NCI-H128 (cell line): ENCODE data around the gene GABRQ.

Experiments
- DNase-seq: peaks from one replicate; lab custom pipeline; 2025; ENCODE audit not compliant: unreplicated experiment; lab: John Stamatoyannopoulos, UW

The GABRQ gene

GRCh38 chrX:152637649-152638442 is at the start of gene GABRQ:
Gene GABRQ, plus strand, starts transcription at chrX:152637895. Its CDS starts 308 bp downstream, at chrX:152638203.
- no peak for DNase-seq

GRCh38 chrX:152588206-152588605 is 49.5 kb upstream of the GABRQ start:
- no peak for DNase-seq

DNA sequence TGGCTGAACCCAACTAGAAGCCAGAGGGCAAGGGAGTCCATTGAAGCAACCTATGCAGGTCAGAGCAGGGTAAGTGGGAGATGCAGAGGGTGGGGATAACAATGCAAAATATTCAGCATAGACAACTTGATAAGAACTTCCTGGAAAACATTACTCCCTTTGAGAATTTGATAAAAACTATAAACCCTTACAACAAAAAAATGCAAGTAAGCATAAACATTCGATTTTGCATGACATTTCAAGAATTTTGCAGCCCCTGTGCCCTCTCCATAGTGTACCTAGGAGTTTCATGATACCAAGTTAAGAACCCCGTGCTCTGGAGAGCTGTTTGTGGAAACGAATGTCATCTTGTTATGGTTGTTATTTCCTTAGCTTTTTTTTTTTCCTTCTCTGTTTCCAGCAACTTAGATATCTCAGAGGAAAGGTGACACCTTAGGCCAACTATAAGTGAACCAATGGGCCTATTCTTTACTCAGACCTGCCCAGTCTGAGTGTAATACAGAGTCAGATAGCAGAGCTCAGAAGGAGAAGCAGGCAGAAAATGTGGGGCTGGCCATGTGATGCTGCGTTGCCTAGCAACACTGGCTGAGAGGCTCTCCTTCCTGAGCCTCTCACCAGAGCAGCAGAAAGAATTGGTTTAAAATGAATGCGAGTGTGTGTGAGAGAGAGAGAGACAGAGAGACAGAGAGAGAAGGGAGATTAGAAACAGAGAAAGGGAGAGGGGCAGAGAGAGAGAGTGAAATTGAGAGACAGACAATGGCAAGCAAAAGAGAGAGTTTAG is 36.7 kb upstream of the GABRQ start:
- no peak for DNase-seq

GRCh38 chrX:152601848-152602616 is 35.7 kb upstream of the GABRQ start:
- DNase-seq, result no peak

- DNase-seq, result no peak
Observed at GRCh38 chrX:152614791-152615190, 22.9 kb upstream of the GABRQ start.

- DNase-seq, result no peak
Observed at GRCh38 chrX:152619897-152620296, 17.8 kb upstream of the GABRQ start.

- no peak for DNase-seq
Observed at GRCh38 chrX:152632445-152633097, 5.1 kb upstream of the GABRQ start.

DNA sequence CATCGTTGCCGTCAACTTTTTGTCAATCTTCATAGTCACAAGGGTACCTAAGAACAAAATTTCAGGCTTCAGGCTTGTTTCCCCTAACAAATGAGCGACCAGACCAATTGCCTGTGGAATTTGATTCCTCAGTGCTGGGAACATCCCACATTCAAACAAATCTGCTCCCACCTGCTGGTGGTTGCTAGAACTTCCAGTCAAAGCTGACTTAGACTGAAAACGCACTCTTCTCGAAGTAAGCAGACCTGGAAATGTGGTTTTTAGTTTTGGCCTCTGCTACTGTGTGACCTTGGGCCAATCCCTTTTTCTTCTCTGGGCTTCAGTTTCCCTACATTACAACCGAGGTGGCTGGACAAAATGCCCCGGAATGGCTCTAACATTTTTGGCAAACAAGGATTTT is 1.8 kb upstream of the GABRQ start:
- DNase-seq, result no peak

- DNase-seq, result no peak
Observed at GRCh38 chrX:152638443-152638904, 779 bp downstream of the GABRQ start.

DNA sequence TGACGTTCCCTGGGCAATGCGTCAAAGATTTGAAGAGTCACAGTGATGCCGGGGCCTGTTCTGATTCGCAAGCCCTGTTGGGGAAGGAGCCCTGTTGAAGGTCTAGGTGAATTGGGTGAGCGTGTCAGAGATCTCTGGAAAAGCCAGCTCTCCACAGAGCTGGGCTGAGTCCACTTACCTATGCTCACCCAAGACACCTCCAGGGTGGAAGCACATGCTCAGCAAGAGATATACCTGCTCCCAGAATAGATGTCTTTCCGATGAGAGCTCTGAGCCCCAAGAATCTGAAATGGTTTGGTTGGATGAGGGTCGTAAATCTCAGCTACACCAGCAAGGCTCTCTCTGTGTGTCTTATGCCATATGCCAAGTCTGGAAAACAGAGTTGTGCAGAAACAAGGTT is 1.7 kb downstream of the GABRQ start:
- no peak for DNase-seq

DNA sequence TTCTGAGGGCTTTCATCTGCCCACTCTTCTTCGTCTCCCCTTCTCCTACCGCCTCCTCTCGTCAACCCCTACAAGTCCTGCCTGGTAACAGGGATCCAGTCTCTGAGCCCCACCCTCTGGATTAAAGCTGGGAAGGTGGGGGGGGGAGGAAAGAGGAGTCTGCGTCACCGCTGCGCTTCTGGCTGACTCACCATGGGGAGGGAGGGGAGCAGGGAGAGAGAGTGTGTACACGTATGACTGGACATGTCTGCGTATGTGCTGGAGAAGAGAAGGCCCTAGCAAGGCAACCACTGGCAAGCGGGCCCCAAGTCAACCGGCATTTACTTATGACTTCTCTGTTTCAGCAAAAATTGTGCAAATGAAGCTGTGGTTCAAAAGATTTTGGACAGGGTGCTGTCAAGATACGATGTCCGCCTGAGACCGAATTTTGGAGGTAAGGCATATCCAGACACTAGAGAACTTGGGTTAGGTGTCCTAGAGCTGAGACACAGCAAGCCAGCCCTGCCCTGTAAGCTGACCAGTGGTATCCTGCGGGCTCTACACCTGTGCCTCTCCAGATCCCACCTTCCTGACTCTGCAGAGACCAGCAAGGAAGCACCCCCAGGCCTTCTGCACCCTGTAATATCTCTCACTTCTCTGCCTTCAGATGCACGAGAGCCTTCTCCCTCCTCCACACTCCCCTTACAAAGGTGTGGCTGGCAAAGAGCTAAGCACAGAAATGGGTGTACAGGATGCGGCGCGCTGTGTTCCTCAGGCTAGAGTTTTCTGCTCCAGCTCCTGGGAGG is 2.5 kb downstream of the GABRQ start:
- no peak for DNase-seq

DNA sequence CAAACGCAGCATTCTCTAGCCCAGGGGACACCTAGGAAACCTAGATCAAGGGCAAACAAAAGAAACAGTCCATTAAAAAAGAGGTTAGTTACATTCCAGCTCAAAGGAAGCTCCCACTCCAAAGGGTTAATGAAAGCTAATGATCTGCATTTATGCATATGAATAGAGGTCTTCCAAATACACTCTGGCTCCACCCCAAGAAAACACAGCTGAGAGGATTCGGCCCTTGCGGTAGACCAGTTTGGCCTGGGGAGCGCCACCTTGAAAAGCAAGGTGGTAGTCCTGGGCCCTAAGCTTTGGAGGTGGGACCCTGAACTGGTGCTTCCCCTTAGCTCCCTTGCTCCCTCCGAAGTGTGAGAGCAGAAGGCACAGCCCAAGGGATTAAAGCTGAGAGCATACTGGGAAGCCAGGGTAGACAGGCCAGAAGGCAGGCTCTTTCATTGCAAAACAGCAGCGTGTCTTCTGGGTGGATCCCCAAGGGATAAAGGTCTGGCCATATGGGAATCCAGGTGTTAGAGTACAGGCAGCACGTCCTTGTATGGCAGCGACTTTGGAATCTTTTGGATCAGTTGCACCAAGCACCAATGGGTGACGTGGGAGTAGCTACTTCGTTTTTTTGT is 3.7 kb downstream of the GABRQ start:
- DNase-seq, result no peak

- no peak for DNase-seq
Observed at GRCh38 chrX:152641996-152642395, 4.3 kb downstream of the GABRQ start.

DNA sequence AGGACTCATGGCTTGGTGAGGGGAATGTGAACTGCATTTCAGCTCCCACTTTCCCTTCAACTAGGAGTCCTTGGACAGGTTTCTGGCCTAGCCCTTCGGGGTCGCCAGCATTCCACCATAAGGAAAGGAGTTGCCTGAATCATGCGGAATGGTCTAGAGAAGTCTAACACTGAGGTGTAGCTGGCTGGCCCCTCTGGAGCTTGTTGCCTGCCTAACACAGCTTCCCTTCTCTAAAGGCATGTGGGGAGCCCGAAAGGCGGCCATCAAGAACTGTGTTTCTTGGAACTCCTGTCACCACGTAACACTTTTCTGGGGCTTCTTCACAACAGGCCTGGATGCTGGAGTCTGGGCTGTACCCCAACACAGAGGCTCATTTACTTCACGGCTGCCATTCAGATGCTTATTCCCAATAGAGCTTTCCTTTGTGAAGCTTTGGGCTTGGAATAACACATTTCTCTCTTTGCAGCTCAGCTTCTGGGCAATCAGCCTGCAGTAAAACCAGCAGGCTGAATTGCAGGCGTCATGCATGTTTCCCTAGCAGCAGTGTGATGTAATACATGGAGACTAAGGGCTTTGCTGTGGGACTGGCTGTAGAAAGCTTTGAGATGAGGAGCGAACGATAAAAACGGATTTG is 5.4 kb downstream of the GABRQ start:
- no peak for DNase-seq

DNA sequence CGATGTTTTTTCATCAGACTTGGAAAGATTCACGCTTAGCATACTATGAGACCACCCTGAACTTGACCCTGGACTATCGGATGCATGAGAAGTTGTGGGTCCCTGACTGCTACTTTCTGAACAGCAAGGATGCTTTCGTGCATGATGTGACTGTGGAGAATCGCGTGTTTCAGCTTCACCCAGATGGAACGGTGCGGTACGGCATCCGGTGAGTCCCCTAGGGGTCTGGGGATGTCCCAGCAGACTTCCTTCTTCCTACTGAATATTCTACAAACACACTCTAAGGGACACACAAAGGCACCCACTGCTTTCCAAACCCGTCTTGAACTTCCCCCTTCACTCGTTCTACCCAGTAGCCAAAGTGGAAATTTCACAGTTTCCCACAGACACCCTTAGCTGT is 9.3 kb downstream of the GABRQ start:
- DNase-seq, result no peak

DNA sequence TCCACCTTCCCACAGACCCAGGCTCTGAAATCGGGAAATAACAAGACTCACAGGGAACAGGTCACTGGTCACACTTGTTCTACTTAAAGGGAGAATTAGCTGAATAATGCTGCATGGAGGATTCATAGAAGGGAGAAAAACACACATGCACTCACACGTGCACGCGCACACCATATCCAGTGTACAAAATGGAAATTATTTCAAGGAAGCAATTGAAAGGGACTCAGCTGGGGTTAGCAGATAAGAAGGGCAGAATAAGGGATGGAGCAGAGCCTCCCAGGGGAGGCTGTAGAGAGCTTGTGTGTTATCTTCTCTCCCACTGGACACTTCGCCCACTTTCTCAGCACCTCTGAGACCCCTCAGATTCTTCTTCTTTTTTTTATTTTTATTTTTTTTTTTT is 10.3 kb downstream of the GABRQ start:
- no peak for DNase-seq

GRCh38 chrX:152652060-152652459 is 14.4 kb downstream of the GABRQ start:
- DNase-seq, result no peak

DNA sequence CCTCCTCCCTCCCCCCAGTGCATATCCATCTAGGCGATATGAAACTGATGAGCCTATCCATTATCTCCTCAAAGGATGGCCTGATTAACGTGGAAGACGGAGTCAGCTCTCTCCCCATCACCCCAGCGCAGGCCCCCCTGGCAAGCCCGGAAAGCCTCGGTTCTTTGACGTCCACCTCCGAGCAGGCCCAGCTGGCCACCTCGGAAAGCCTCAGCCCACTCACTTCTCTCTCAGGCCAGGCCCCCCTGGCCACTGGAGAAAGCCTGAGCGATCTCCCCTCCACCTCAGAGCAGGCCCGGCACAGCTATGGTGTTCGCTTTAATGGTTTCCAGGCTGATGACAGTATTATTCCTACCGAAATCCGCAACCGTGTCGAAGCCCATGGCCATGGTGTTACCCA is 14.8 kb downstream of the GABRQ start:
- no peak for DNase-seq

DNA sequence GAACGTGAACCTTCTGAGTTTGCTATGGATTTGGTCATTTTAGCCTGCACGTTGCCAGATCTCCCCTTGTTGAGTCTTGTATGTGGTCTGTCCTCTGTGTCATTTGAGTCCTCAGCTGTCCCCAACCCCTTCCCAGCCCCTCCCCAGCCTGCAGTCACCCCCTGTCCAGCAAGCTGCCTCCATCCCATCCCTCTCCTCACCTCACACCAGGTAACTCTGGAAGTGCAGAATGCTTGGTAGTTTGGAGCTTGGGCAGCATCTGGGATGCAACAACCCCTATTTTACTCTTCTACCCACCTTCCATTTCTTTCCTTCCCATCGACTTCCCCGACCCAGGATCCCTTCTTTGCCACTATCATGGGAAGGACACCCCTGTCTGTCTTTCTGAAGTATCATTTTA is 18.4 kb downstream of the GABRQ start:
- DNase-seq, result no peak
